ENCODE measurements around the gene STXBP5.

DNA sequence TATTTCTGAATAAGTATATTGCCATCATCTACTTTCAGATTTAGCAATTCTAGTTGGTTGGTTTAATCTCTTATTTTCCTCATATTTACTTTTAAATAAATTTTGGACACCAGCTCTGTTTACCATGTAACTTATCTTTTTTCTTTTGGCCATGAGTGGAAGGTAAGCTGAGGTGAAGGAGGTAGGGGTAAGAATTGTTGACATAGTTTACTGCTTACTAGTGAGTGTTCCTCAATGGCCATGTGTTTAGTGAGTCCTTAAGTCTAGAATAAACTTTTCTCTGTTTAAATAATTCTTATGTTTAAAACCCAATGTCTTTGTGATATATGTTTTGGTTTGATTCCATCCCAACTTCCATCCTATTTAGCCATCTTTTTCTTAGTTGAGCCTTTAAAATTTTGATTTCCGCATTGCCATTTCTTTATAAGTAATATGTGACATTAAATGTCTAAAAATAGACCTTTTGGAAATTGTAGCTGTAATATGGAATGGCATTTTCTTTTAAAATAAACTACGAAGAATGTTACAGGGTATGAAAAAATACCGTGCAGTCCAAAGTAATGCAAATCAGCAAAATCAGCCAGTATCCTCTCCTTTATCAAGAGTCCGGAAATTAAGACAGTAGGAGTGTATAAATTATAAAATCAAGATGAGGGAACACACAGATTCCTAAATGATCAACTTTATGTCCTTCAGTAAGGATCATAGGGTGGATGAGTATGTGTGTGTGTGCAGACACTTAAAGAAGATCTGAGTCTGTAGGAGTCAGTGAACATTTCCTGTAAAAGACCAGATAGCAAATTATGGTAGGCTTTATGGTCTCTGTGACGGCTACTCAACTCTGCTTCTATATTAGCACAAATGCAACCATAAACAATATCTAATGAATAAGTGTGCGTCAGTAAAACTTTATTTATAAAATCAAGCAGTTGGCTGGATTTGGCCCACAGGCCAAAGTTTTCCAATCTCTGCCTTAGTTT is 10.3 kb downstream of the STXBP5 start:
- TF ChIP-seq EZH2 (IDR thresholded peaks at IDR 0.05; ENCODE audit: insufficient read depth, poor library complexity, severe bottlenecking), result no peak
- no peak for TF ChIP-seq EZH2phosphoT487 (IDR thresholded peaks at IDR 0.05; ENCODE audit: insufficient read depth, low read depth)

Measured in GM23248 (cell line).